ENCODE measurements around the gene UST.
"Not testable (repeated sequence)": the region's sequence is repeated elsewhere in the genome, so short reads cannot be mapped to it uniquely, and the experiment has no call there.

The UST gene

GRCh38 chr6:148765898-148766808 lies 19.3 kb downstream of the UST start:
- DNase-seq (ENCODE audit: low read depth in 3 of 3) = no peak

GRCh38 chr6:148768646-148769270 lies 21.9 kb downstream of the UST start:
- DNase-seq (ENCODE audit: low read depth in 3 of 3) = no peak

DNA sequence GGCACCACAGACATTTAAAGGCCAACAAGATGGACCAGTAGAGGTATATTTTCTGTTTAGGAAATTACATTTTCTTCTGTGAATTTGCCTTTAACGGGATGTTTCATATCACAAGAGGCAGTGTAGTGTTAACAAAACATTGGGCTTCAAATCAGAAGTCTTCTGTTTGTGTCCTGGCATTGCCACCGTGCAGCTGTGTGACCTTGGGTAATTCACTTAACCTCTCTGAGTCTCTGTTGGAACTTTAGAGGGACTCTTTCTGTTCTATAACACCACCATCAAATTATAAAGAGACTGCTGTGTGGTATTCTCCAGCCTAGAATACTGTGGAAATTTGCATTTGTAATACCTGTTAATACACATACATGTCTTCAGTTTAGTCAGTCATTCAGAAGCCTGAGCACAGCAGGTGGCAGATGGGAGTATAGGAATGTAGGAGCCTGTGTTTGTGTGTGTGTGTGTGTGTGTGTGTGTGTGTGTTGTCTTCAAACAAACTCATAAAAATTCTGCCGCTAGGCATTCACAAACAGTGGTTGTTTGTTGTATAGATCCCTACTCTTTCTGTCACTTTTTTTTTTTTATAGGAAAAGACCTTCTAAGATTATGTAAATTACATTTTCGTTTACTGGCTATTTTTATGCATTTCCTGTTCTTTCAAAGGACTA lies 22.6 kb downstream of the UST start:
- no peak for DNase-seq (ENCODE audit: low read depth in 3 of 3)

DNA sequence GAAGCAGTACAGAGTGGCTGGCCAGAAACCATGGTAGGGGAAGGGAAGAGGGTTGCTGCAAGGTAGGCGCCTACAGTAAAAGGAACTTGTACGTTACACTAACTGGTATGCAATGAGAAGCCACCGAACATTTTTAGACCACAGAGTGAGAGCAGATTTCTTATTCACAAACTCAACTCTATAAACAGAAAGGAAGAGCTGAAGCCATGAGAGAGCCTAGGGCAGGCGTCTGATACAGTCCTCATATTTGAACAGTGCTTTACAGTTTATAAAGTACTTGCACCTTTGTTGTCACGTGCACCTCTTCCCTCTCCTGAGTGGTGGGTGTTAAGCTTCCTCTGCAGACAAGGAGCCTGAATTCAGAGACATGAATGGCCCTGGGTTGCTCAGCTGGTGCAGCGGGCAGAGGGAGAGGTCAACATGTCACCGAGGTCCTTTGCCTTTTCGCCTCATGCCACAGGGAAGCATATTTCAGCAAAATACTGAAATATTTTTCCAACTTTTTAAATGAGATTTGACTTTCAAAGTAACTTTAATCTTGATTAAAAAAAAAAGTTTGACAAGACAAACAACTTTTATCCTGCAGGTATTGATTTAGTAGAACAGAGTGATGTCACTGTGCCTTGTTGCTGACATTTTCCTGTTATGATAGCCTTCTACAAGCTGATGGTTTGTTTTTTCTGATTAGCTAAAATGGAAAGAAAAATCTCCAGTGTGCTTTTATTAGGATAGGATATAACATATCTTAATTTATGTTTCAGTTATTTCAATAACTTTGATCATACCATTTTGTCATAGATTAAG lies 23.8 kb downstream of the UST start:
- DNase-seq (ENCODE audit: low read depth in 3 of 3) = no peak

DNA sequence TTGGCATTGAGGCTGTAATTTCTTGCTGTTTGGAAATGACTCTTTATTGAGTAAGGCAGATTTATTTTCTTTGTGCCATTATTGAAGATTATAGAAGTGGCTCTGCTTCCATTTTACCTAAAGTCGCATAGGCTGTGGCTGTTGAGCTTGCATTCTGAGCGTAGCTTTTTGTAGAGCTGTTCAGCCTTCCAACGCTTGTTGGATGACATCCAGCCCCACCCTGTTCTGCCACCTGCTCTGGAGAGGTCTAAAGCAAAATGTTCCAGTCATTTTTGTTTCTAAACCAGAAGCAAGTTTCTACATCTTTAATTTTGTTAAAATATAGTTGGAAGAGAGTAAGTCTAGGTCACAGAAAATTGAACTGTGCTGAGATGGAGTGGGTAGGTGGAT lies 24.4 kb downstream of the UST start:
- DNase-seq (ENCODE audit: low read depth in 3 of 3) = no peak

DNA sequence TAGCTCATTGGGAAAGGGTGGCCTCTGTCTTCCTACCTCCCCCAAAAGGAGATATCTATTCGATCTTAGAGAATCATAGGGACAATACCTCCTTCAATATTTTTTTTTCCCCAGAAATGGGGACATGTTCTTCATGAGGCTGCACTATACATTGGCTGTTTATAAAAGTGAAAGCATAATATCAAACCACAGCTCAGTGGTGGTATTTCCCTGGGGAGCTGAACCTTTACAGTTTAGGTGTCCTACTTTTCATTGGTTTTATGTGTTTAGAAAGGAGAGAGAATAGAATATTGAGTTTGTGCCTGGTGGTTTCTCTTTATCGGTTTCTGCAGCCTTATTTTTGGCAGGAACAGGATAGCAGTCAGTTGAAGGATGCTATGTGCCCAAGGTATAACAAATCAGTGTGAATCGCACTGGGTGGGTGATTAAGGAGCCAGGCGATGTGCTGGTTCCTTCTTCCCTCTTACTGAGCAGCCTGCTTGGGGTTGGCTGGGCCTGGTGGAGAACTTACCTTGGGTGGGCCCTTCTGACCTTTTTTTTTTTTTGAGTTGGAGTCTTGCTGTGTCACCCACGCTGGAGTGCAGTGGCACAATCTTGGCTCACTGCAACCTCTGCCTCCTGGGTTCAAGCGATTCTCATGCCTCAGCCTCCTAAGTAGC lies 25.2 kb downstream of the UST start:
- DNase-seq (ENCODE audit: low read depth in 3 of 3) = no peak

GRCh38 chr6:148775161-148775560 lies 28.3 kb downstream of the UST start:
- DNase-seq (ENCODE audit: low read depth in 3 of 3) = no peak

GRCh38 chr6:148776321-148777308 lies 29.8 kb downstream of the UST start:
- no peak for DNase-seq (ENCODE audit: low read depth in 3 of 3)

DNA sequence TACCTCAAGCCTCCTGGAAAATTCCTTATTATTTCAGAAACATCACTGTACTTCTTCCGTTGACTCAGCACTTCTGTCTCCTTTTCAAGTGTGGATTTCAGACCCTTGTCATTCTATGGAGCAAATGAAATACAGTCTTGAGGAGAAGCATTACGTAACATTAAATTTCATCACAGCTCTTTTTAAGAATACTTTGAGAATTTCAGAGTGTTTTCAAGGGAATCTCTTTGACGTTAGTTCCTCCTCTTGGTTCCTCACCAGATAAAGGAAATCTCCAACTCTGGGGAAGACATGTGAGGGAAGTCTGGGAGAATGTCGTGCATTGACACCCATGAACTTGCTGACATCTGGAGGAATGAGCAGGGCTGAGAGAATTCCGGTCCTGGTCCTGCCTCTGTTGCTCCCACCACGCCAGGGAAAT lies 32.3 kb downstream of the UST start:
- DNase-seq (ENCODE audit: low read depth in 3 of 3) = no peak

DNA sequence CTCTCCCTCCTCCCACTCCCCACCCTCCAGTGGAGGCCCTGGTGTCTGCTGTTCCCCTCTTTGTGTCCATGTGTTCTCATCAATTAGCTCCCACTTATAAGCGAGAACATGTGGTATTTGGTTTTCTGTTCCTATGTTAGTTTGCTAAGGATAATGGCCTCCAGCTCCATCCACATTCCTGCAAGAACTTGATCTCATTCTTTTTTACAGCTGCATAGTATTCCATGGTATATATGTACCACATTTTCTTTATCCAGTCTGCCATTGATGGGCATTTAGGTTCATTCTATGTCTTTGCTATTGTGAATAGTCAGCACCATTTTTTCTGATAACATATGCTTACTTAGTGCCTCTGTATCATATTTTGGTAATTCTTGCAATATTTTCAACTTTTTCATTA lies 33.6 kb downstream of the UST start:
- not testable (repeated sequence) for DNase-seq (ENCODE audit: low read depth in 3 of 3)

GRCh38 chr6:148780918-148781436 lies 34.1 kb downstream of the UST start:
- DNase-seq (ENCODE audit: low read depth in 3 of 3) = no peak

- DNase-seq (ENCODE audit: low read depth in 3 of 3) = no peak
Observed at GRCh38 chr6:148789948-148790347, 43.1 kb downstream of the UST start.

DNA sequence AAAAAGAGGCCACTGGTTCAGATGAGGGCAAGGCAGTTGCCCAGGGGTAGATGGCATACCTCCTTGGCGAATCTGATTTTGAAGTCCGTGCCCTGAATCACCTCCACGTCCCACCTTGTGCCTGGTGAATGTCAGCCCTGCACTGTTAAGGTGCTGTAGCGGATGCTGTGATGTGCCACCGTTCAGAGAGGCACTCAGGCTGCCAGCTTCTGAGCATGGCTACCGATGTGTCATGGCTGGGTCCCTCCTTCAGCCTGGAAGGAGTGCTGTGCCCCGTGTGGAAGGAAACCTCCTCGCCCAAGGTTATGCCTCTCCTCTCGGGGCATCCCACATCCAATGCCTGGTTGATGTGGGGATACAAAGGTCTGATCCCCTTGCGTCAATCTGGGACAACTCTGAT lies 43.6 kb downstream of the UST start:
- DNase-seq (ENCODE audit: low read depth in 3 of 3) = no peak

DNA sequence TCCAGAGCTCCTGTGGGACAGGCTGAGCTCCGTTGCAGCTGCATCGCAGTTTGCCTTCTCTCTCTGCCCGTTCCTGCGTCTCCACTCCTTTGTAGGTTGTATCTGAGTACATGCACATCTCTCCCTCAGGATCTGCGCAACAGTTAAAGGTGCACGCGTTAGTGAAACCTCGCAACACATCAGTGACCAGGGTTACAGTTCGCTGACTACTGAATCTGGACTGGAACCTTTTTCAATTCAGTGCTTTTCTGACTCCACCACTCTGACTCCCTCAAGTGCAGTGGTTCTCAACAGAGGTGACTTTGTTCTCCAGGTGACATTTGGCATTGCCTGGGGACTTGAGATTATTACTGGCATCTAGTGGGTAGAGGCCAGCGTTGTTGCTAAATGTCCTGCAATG lies 44.0 kb downstream of the UST start:
- no peak for DNase-seq (ENCODE audit: low read depth in 3 of 3)

DNA sequence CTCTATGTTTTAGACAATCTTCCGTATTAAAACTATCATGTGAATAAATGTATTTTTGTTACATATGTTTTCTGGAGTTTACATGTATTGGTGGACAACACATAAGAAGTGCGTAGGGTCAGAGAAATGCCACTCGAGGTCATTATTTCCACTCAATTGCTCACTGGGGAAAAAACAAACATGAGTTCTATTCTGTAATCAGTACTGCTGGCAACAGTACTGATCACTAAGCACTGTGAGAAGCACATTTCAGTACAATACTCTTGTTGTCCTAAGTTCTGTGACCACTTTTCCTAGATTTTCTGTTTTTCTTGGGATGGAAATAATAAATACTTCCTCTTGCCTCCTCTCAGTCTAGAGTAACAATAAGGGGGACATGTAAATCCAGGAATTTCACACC lies 44.5 kb downstream of the UST start:
- no peak for DNase-seq (ENCODE audit: low read depth in 3 of 3)

GRCh38 chr6:148793721-148794120 lies 46.9 kb downstream of the UST start:
- DNase-seq (ENCODE audit: low read depth in 3 of 3) = no peak

DNA sequence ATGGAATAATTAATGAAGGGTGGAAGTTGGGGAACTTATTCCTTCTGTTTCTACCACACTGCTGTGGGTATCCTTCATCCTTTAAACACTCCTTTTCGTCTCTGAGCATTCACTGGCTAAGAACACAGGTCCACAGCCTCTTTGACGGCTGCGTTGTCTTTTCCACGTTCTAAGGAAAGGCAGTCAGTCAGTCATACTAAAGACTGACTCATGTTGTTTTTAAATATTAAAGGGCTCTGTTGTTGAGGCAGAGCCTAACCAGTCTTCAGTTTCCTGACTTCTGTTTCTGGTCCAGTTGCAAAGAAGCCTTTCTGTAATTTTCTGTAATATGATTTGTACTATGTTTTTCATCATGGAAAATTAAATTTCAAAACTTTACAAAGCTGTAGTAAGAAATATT lies 48.0 kb downstream of the UST start:
- DNase-seq (ENCODE audit: low read depth in 3 of 3) = no peak

DNA sequence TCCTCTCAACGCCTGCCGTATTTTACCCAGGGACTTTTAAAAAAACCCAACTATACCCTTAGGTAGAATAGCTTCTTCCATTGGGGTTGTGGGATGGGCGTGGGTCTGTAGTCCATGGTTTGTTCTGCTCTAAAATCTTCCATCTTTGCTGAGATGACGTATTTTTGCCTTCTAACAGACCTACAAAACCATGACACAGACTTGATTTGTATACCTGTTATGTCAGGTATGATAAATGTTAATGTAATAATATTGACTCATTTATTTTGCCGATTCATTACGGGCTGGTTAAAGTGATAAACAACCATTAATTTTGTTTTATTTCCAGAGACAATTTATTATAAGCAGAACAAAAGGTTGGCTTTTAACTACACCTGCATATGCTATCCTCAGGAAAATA lies 48.7 kb downstream of the UST start:
- DNase-seq (ENCODE audit: low read depth in 3 of 3) = no peak

GRCh38 chr6:148799647-148800046 lies 52.8 kb downstream of the UST start:
- DNase-seq (ENCODE audit: low read depth in 3 of 3) = no peak

DNA sequence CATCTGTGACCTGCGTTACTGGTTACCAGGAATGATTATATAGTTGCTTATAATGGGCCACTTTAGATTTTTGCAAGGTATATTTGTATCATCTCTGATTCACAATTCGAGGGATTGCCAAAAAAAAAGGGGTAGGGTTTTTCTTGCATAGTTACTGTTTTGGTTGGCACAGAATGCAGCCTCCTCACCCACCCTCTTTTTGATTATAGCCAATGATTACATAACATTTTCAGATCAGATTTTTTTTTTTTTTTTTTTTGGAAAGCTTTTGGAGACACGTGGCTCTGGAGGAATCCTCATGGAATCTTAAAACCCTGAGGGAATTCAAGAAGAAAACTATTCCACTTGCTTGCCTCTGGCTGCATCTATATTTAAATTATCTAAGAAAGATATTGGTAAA lies 53.7 kb downstream of the UST start:
- DNase-seq (ENCODE audit: low read depth in 3 of 3) = no peak

Measured in stimulated activated CD4-positive, alpha-beta T cell treated with anti-CD3 and anti-CD28 coated beads, TNF-alpha, amount 100 ng/mL, for 48 hours (primary cell).